GM21723 (cell line): ENCODE measurements around the gene CNN1.
"Not testable (repeated sequence)": the region's sequence is repeated elsewhere in the genome, so short reads cannot be mapped to it uniquely, and the experiment has no call there.

Experiments
- ATAC-seq: cut with Tn5 transposase; IDR thresholded peaks from one replicate; pipeline ENCODE4 v1.9.1; 2021; ENCODE audit warnings: mild to moderate bottlenecking, moderate library complexity; ENCODE audit not compliant: unreplicated experiment

Gene CNN1

GRCh38 chr19:11598746-11599145 is 60.1 kb downstream of the CNN1 start:
- no peak for ATAC-seq

GRCh38 chr19:11599704-11600103 is 61.1 kb downstream of the CNN1 start:
- ATAC-seq, result not testable (repeated sequence)
